Measurements from ENCODE around the gene HDAC11.

DNA sequence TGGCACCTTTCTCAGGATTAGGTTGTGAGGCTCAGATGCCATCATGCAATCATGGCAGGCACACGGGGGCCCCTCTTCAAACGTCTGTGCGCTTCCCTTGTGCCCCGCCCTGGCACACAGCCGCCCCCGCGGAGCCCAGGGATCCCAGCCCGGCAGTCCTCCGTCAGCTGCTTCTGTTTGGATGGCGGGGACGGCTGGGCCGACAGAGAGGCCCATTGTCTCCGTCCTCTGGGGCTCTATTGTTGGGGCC is 849 bp upstream of the HDAC11 start:
- TF ChIP-seq CREM (CRISPR knock-in tag; IDR thresholded peaks at IDR 0.05): no peak
- TF ChIP-seq, protein P1, sequence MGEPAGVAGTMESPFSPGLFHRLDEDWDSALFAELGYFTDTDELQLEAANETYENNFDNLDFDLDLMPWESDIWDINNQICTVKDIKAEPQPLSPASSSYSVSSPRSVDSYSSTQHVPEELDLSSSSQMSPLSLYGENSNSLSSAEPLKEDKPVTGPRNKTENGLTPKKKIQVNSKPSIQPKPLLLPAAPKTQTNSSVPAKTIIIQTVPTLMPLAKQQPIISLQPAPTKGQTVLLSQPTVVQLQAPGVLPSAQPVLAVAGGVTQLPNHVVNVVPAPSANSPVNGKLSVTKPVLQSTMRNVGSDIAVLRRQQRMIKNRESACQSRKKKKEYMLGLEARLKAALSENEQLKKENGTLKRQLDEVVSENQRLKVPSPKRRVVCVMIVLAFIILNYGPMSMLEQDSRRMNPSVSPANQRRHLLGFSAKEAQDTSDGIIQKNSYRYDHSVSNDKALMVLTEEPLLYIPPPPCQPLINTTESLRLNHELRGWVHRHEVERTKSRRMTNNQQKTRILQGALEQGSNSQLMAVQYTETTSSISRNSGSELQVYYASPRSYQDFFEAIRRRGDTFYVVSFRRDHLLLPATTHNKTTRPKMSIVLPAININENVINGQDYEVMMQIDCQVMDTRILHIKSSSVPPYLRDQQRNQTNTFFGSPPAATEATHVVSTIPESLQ (CRISPR knock-in tag; IDR thresholded peaks at IDR 0.05): no peak
- TF ChIP-seq TEAD4 (CRISPR knock-in tag; IDR thresholded peaks at IDR 0.05): no peak
- no peak for TF ChIP-seq ZNF138 (CRISPR knock-in tag; conservative IDR thresholded peaks at IDR 0.05)
- TF ChIP-seq SMAD4 (CRISPR knock-in tag; IDR thresholded peaks at IDR 0.05): no peak
- no peak for TF ChIP-seq NFE2L1 (CRISPR knock-in tag; IDR thresholded peaks at IDR 0.05)
- TF ChIP-seq, protein P2, sequence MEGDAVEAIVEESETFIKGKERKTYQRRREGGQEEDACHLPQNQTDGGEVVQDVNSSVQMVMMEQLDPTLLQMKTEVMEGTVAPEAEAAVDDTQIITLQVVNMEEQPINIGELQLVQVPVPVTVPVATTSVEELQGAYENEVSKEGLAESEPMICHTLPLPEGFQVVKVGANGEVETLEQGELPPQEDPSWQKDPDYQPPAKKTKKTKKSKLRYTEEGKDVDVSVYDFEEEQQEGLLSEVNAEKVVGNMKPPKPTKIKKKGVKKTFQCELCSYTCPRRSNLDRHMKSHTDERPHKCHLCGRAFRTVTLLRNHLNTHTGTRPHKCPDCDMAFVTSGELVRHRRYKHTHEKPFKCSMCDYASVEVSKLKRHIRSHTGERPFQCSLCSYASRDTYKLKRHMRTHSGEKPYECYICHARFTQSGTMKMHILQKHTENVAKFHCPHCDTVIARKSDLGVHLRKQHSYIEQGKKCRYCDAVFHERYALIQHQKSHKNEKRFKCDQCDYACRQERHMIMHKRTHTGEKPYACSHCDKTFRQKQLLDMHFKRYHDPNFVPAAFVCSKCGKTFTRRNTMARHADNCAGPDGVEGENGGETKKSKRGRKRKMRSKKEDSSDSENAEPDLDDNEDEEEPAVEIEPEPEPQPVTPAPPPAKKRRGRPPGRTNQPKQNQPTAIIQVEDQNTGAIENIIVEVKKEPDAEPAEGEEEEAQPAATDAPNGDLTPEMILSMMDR (IDR thresholded peaks at IDR 0.05): no peak
- TF ChIP-seq, protein P3, sequence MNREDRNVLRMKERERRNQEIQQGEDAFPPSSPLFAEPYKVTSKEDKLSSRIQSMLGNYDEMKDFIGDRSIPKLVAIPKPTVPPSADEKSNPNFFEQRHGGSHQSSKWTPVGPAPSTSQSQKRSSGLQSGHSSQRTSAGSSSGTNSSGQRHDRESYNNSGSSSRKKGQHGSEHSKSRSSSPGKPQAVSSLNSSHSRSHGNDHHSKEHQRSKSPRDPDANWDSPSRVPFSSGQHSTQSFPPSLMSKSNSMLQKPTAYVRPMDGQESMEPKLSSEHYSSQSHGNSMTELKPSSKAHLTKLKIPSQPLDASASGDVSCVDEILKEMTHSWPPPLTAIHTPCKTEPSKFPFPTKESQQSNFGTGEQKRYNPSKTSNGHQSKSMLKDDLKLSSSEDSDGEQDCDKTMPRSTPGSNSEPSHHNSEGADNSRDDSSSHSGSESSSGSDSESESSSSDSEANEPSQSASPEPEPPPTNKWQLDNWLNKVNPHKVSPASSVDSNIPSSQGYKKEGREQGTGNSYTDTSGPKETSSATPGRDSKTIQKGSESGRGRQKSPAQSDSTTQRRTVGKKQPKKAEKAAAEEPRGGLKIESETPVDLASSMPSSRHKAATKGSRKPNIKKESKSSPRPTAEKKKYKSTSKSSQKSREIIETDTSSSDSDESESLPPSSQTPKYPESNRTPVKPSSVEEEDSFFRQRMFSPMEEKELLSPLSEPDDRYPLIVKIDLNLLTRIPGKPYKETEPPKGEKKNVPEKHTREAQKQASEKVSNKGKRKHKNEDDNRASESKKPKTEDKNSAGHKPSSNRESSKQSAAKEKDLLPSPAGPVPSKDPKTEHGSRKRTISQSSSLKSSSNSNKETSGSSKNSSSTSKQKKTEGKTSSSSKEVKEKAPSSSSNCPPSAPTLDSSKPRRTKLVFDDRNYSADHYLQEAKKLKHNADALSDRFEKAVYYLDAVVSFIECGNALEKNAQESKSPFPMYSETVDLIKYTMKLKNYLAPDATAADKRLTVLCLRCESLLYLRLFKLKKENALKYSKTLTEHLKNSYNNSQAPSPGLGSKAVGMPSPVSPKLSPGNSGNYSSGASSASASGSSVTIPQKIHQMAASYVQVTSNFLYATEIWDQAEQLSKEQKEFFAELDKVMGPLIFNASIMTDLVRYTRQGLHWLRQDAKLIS (CRISPR knock-in tag; IDR thresholded peaks at IDR 0.05; ENCODE audit: borderline replicate concordance): no peak
